Common myeloid progenitor, CD34-positive (primary cell): ENCODE data around the gene EFCAB12.

ENCODE experiments used
- CTCF ChIA-PET: fragments of 350-600 bp; sonication (Branson Sonifier 250); formaldehyde crosslinking; loops from one replicate; lab custom pipeline; 2021; ENCODE audit warnings: antibody characterized with exemption; lab: Charles Lee
- POLR2A ChIA-PET: fragments of 350-600 bp; sonication (Branson Sonifier 250); formaldehyde crosslinking; loops from one replicate; lab custom pipeline; 2021; ENCODE audit warnings: antibody characterized with exemption; lab: Charles Lee
- DNase-seq, 3 donors: peaks; one replicate each; pipeline versions ENCODE4 v3.0.0 to v3.0.0-alpha.2; 2013
- H3K27ac ChIP-seq, 2 experiments: 1 replicate in 1 of 2; 2 replicates in 1 of 2; pipeline ENCODE4 v1.7.0; 2013; ENCODE audit warnings: inconsistent platforms in 2 of 2, low read length in 2 of 2, mild to moderate bottlenecking in 2 of 2, low read depth in 1 of 2, moderate library complexity in 1 of 2; ENCODE audit not compliant: severe bottlenecking in 2 of 2, insufficient read depth in 1 of 2, poor library complexity in 1 of 2
- H3K27me3 ChIP-seq, 5 experiments: replicated peaks in 2 of 5; 1 replicate in 3 of 5; 2 replicates in 2 of 5; pipeline versions ENCODE4 v1.6.1 to v1.7.0; 2013; ENCODE audit warnings: low read length in 4 of 5, mild to moderate bottlenecking in 2 of 5, moderate library complexity in 2 of 5, inconsistent platforms in 1 of 5; ENCODE audit not compliant: insufficient read depth in 5 of 5, control insufficient read depth in 4 of 5
- H3K36me3 ChIP-seq, 4 experiments: 1 replicate in 2 of 4; 2 replicates in 2 of 4; pipeline versions ENCODE4 v1.6.1 to v1.7.0; 2013; ENCODE audit warnings: low read length in 3 of 4, control low read depth in 1 of 4, mild to moderate bottlenecking in 1 of 4; ENCODE audit not compliant: control insufficient read depth in 4 of 4, insufficient read depth in 4 of 4
- H3K4me1 ChIP-seq, 4 experiments: 1 replicate in 3 of 4; 2 replicates in 1 of 4; pipeline versions ENCODE4 v1.6.1 to v1.7.1; 2013; ENCODE audit warnings: low read length in 3 of 4, mild to moderate bottlenecking in 3 of 4, control low read depth in 1 of 4, inconsistent platforms in 1 of 4, moderate library complexity in 1 of 4; ENCODE audit not compliant: control insufficient read depth in 4 of 4, insufficient read depth in 4 of 4; ENCODE audit errors: control extremely low read depth in 1 of 4
- H3K4me3 ChIP-seq, 7 experiments: 1 replicate in 4 of 7; 2 replicates in 3 of 7; pipeline versions ENCODE4 v1.5.1 to v1.7.0; 2013; ENCODE audit warnings: mild to moderate bottlenecking in 7 of 7, low read length in 6 of 7, moderate library complexity in 6 of 7, inconsistent platforms in 2 of 7, low read depth in 2 of 7, control low read depth in 1 of 7; ENCODE audit not compliant: insufficient read depth in 4 of 7, control insufficient read depth in 1 of 7; ENCODE audit errors: extremely low read depth in 1 of 7
- H3K9me3 ChIP-seq, 5 experiments: 1 replicate in 4 of 5; 2 replicates in 1 of 5; pipeline versions ENCODE4 v1.6.1 to v1.7.1; 2013; ENCODE audit warnings: low read length in 4 of 5, mild to moderate bottlenecking in 2 of 5, inconsistent platforms in 1 of 5, low read depth in 1 of 5, moderate library complexity in 1 of 5; ENCODE audit not compliant: control insufficient read depth in 4 of 5, insufficient read depth in 2 of 5; ENCODE audit errors: control extremely low read depth in 1 of 5
- whole genome bisulfite sequencing: methylation state at CpG from one replicate; pipeline ENCODE4 v1.1.5; 2013; ENCODE audit not compliant: insufficient coverage; 5-methylcytosine and 5-hydroxymethylcytosine counted together

EFCAB12 gene

GRCh38 chr3:129352650-129353588 is 75.5 kb downstream of the EFCAB12 start:
- Histone ChIP-seq H3K36me3 (no peaks in the 10 kb centered on the region), H3K4me1 (peaks cover 0 to 8% (median 3%) of the 10 kb centered on the region in 4 experiments), H3K4me3 (no peak overlapping the region), H3K27me3 (no peaks in the 10 kb centered on the region), H3K9me3 (no peaks in the 10 kb centered on the region), H3K27ac (no peak overlapping the region)
- CTCF ChIA-PET, result interaction anchor here (0.9 to 1.5 kb wide), 4 partner anchors 16 to 31 kb away, joined by 3 read pairs; no protein-coding TSS in a partner anchor
- POLR2A ChIA-PET, result no interaction called here
- WGBS, result 69% methylated on average over 7 of the region's 14 CpGs
- DNase-seq, result peak in 1 of 3 donors; percentile 33

- ChIA-PET CTCF (no interaction called here), POLR2A (no interaction called here)
- Histone ChIP-seq H3K9me3 (no peaks in the 10 kb centered on the region), H3K27ac (no peak overlapping the region), H3K4me3 (no peak overlapping the region), H3K27me3 (no peaks in the 10 kb centered on the region), H3K4me1 (peaks cover 0 to 14% (median 9%) of the 10 kb centered on the region in 4 experiments), H3K36me3 (no peaks in the 10 kb centered on the region)
- WGBS, result 92% methylated on average over 7 of the region's 8 CpGs
- DNase-seq, result no peak
These were observed 76.4 kb downstream of the EFCAB12 start for GRCh38 chr3:129352045-129352444.
